OCI-LY1 (cell line): ENCODE results near the gene PLCG2.

Experiments
- H2AFZ ChIP-seq: fragments of 200-600 bp; sonication (generic), shearing (Covaris generic); 2 replicates; pipeline ENCODE4 v1.6.0; 2014; ENCODE audit warnings: antibody characterized with exemption, mild to moderate bottlenecking, low read length
- H3F3A ChIP-seq: fragments of 200-600 bp; sonication (generic), shearing (Covaris generic); 2 replicates; pipeline ENCODE4 v1.6.0; 2014; ENCODE audit warnings: mild to moderate bottlenecking, antibody characterized with exemption, low read length, moderate library complexity; ENCODE audit not compliant: insufficient read depth
- H3K27ac ChIP-seq: fragments of 200-600 bp; sonication (generic); 2 replicates; pipeline ENCODE4 v1.5.1; 2014; ENCODE audit warnings: low read length, mixed run types, mild to moderate bottlenecking, low read depth; ENCODE audit not compliant: poor library complexity, severe bottlenecking
- H3K27me3 ChIP-seq: fragments of 200-600 bp; sonication (generic); 2 replicates; pipeline ENCODE4 v1.6.0; 2014; ENCODE audit warnings: antibody characterized with exemption, mild to moderate bottlenecking, low read length, moderate library complexity; ENCODE audit not compliant: insufficient read depth
- H3K36me3 ChIP-seq: fragments of 200-600 bp; sonication (generic); 2 replicates; pipeline ENCODE4 v1.6.1; 2014; ENCODE audit warnings: mild to moderate bottlenecking, antibody characterized with exemption, low read length, moderate library complexity, mixed read lengths; ENCODE audit not compliant: insufficient read depth
- H3K4me1 ChIP-seq: fragments of 200-600 bp; sonication (generic); 2 replicates; pipeline ENCODE4 v1.5.1; 2014; ENCODE audit warnings: mild to moderate bottlenecking, low read length, moderate library complexity; ENCODE audit not compliant: insufficient read depth, severe bottlenecking
- H3K4me2 ChIP-seq: fragments of 200-600 bp; sonication (generic), shearing (Covaris generic); 2 replicates; pipeline ENCODE4 v1.6.1; 2014; ENCODE audit warnings: low read length
- H3K4me3 ChIP-seq: fragments of 200-600 bp; sonication (generic); 2 replicates; pipeline ENCODE4 v1.5.1; 2014; ENCODE audit warnings: low read length, low read depth, mild to moderate bottlenecking, mixed read lengths; ENCODE audit not compliant: poor library complexity, severe bottlenecking
- H3K79me2 ChIP-seq: fragments of 200-600 bp; shearing (Covaris generic); 2 replicates; pipeline ENCODE4 v1.6.1; 2016; ENCODE audit warnings: mixed run types, low read length, mixed read lengths; ENCODE audit not compliant: insufficient read depth
- H3K9ac ChIP-seq: fragments of 200-600 bp; sonication (generic), shearing (Covaris generic); 2 replicates; pipeline ENCODE4 v1.6.1; 2014; ENCODE audit warnings: mild to moderate bottlenecking, low read length, mixed read lengths
- H3K9me2 ChIP-seq: fragments of 200-600 bp; sonication (generic), shearing (Covaris generic); 2 replicates; pipeline ENCODE4 v1.6.1; 2014; ENCODE audit warnings: low read depth, mild to moderate bottlenecking, low read length, mixed read lengths
- H3K9me3 ChIP-seq: fragments of 200-600 bp; shearing (Covaris generic); 2 replicates; pipeline ENCODE4 v1.6.1; 2014; ENCODE audit warnings: low read length, mixed read lengths
- H4K20me1 ChIP-seq: fragments of 200-600 bp; sonication (generic), shearing (Covaris generic); 2 replicates; pipeline ENCODE4 v1.6.0; 2016; ENCODE audit warnings: mild to moderate bottlenecking, low read length; ENCODE audit not compliant: insufficient read depth
- CTCF ChIP-seq: fragments of 200-600 bp; sonication (generic), shearing (Covaris generic); IDR thresholded peaks from 2 replicates; pipeline ENCODE4 v1.5.1; 2017; ENCODE audit warnings: mild to moderate bottlenecking, antibody characterized with exemption, low read length, moderate library complexity, mixed read lengths
- EZH2 ChIP-seq: fragments of 200-600 bp; sonication (generic), shearing (Covaris generic); IDR thresholded peaks from 2 replicates; pipeline ENCODE4 v1.8.0; 2017; ENCODE audit warnings: borderline replicate concordance, mixed run types, mild to moderate bottlenecking, antibody characterized with exemption, low read length, moderate library complexity, mixed read lengths

The PLCG2 gene

DNA sequence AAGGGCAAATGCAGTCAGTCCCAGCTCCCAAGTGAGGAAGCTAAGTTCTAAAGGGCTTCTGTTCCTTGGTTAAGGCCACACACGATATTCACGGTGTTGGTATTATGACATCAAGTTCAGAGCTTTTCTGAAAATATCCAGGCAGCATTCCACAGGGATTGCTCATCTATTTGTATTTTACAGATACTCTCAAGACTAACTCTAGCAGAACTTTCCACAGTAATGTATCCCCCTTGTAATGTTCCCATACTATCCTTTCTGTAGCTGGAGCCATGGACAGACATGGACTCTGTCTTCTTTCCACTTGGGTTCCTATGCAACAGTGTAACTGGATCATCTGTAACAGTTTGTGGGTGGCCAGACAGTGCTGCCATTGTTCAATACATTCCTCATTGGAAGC lies 218.6 kb downstream of the PLCG2 start:
- no peaks in the 10 kb centered on the region for H3K9me2 ChIP-seq
- H3K4me1 ChIP-seq, result no peaks in the 10 kb centered on the region
- H3K9ac ChIP-seq, result no peak overlapping the region
- H3K4me3 ChIP-seq, result no peak overlapping the region
- no peak for TF ChIP-seq CTCF
- no peak for TF ChIP-seq EZH2
- no peaks in the 10 kb centered on the region for H3F3A ChIP-seq
- H3K27ac ChIP-seq, result no peak overlapping the region
- H3K9me3 ChIP-seq, result no peaks in the 10 kb centered on the region
- no peaks in the 10 kb centered on the region for H4K20me1 ChIP-seq
- H3K36me3 ChIP-seq, result peaks cover 40% of the 10 kb centered on the region
- H3K79me2 ChIP-seq, result no peaks in the 10 kb centered on the region
- H3K4me2 ChIP-seq, result no peak overlapping the region
- no peak overlapping the region for H2AFZ ChIP-seq
- H3K27me3 ChIP-seq, result no peaks in the 10 kb centered on the region

DNA sequence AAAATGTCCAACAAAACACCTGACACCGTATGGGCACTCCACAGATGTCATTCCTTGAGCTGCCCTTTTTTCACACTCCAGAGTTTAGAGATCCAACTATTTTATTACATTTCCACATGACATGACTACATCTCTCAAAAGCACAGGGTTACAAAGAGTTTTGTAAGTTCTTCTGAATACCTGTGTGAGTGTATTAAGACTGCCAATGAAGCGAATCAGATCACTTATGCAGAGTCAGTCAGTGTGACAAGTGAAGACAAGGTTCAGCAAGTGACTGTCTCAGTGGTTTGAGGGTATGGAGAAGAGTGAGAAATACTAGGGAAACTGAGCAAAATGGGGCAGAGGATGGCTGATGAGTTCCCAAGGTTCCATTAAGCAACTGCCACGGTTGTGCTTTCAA lies 223.7 kb downstream of the PLCG2 start:
- no peak overlapping the region for H3K4me2 ChIP-seq
- no peak overlapping the region for H3K4me3 ChIP-seq
- no peaks in the 10 kb centered on the region for H4K20me1 ChIP-seq
- no peak overlapping the region for H3K9ac ChIP-seq
- TF ChIP-seq CTCF (no peak), EZH2 (no peak)
- H3F3A ChIP-seq, result no peaks in the 10 kb centered on the region
- no peaks in the 10 kb centered on the region for H3K9me2 ChIP-seq
- H3K4me1 ChIP-seq, result no peaks in the 10 kb centered on the region
- no peaks in the 10 kb centered on the region for H3K27me3 ChIP-seq
- H3K9me3 ChIP-seq, result no peaks in the 10 kb centered on the region
- H3K27ac ChIP-seq, result no peak overlapping the region
- no peaks in the 10 kb centered on the region for H3K79me2 ChIP-seq
- H2AFZ ChIP-seq, result no peak overlapping the region
- H3K36me3 ChIP-seq, result peaks cover 40% of the 10 kb centered on the region

DNA sequence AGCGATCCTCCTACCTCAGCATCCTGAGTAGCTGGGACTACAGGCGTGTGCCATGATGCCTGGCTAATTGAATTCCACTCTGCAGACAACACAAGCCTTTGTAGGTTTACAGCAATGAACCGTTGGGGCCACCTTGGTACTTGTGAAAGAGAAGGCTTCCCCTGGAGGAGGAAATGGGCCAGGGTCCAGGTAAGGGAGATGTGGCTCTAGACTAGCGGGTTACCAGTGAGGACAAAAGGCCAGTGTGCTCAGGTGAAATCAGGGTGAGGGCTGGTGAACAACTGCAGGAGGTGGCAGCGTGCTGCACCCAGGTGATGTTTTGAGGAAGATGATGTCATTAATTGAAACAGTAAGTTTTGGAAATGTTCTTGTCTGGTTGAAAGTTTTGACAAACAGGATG lies 225.5 kb downstream of the PLCG2 start:
- 0 out of 2 replicates have a peak, but pooled peaks cover 3% of the 10 kb centered on the region for H3K9me3 ChIP-seq
- H3F3A ChIP-seq, result no peaks in the 10 kb centered on the region
- no peaks in the 10 kb centered on the region for H3K79me2 ChIP-seq

More for the DNA sequence above, 225.5 kb downstream of the PLCG2 start:
- no peak for TF ChIP-seq EZH2
- TF ChIP-seq CTCF, result no peak
- Histone ChIP-seq H4K20me1 (no peaks in the 10 kb centered on the region), H3K4me2 (no peak overlapping the region), H3K9ac (no peak overlapping the region), H3K4me1 (no peaks in the 10 kb centered on the region), H2AFZ (no peak overlapping the region), H3K4me3 (no peak overlapping the region), H3K27me3 (no peaks in the 10 kb centered on the region), H3K9me2 (no peaks in the 10 kb centered on the region), H3K36me3 (peaks cover 32% of the 10 kb centered on the region), H3K27ac (no peak overlapping the region)
